ENCODE data around the gene NOVA2.

DNA sequence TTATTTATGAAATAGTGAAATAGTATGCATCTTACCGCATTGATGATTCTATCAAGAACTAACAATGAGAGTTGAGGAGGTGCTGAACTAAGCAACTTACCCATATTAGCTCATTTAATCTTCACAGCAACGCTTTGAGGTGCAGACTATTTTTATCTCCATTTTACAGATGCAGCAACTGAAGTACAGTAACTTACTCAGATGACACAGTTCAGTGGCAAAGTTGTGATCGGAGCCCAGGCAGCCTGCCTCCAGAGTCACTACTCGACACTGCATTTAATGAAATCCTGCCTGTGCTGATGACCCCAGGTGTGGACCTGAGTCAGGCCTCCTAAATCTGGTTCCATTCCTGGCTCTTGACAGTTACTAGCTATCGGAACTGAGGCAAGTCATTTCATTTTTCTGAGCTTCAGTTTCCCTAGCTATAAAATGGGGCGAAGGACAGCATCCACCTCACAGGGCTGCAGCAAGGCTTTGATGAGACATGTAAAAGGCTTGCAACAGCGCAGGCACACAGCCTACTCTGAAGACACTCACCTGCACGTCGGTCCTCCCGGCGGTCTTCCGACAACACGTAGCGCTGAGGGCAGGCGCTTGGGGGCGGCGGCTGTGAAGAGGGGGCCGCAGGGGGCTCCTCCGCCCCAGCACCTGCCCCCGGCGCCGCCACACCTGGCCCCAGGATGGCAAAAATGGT, 72.8 kb downstream of the NOVA2 start:
- no peak for TF ChIP-seq TBP (optimal IDR thresholded peaks at IDR 0.05; ENCODE audit: low read depth, low read length)
- no peak for TF ChIP-seq TEAD1 (CRISPR knock-in tag; IDR thresholded peaks at IDR 0.05)
- TF ChIP-seq RCOR1 (IDR thresholded peaks at IDR 0.05; ENCODE audit: borderline replicate concordance in 1 of 2, low read depth in 2 of 2, low read length in 2 of 2) = no peak
- TF ChIP-seq CTCF (IDR thresholded peaks at IDR 0.05 in 2 of 3, conservative IDR thresholded peaks at IDR 0.05 in 1 of 3; ENCODE audit: insufficient read depth in 2 of 3, low read depth in 1 of 3, low read length in 3 of 3) = 0 out of 6 replicates have a peak, but pooled peaks of 2 of the 3 experiments have one; percentile 1 to 3
- TF ChIP-seq CREM (IDR thresholded peaks at IDR 0.05; ENCODE audit: low read depth) = no peak
- no peak for TF ChIP-seq POLR2AphosphoS5 (IDR thresholded peaks at IDR 0.05; ENCODE audit: control insufficient read depth, insufficient read depth, low read depth, low read length)
- no peak for TF ChIP-seq ZNF609 (CRISPR knock-in tag; IDR thresholded peaks at IDR 0.05; ENCODE audit: borderline replicate concordance)
- TF ChIP-seq KAT8 (IDR thresholded peaks at IDR 0.05; ENCODE audit: low read depth) = no peak
- no peak for TF ChIP-seq SP1 (CRISPR knock-in tag; IDR thresholded peaks at IDR 0.05)
- TF ChIP-seq EZH2 (IDR thresholded peaks at IDR 0.05; ENCODE audit: borderline replicate concordance, low read depth, low read length) = no peak
- TF ChIP-seq CHD1 (IDR thresholded peaks at IDR 0.05; ENCODE audit: low read length) = no peak
- TF ChIP-seq TOE1 (IDR thresholded peaks at IDR 0.05; ENCODE audit: borderline replicate concordance) = no peak
- TF ChIP-seq TOE1 (CRISPR knock-in tag; IDR thresholded peaks at IDR 0.05; ENCODE audit: borderline replicate concordance, low read depth) = no peak
